HuH-7 (cell line): ENCODE results near the gene PDCD11.
"Not testable (repeated sequence)": the region's sequence is repeated elsewhere in the genome, so short reads cannot be mapped to it uniquely, and the experiment has no call there.

Experiments used
- DNase-seq: peaks from one replicate; pipeline ENCODE4 v3.0.0; 2011; ENCODE audit warnings: low spot score

The PDCD11 gene

DNA sequence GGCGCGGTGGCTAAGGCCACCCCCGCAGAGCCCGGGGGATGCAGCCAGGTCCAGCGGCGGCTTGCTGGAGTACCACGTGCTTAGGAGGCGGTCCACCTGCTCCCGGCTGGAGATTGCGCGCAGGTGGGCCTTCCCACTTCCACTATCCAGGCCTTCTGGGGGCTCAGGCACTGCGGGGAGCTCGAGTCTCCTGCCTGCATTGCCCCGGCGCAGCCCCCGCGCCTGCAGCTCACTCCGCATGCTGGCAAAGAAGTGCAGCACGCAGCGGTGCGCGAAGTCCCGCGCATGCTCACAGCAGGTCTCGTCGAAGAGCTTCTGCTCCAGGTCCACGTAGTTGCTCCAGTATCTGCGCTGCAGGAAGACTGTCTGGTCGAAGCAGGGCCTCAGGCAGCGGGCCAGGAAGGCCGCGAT is 76.8 kb downstream of the PDCD11 start:
- no peak for DNase-seq

DNA sequence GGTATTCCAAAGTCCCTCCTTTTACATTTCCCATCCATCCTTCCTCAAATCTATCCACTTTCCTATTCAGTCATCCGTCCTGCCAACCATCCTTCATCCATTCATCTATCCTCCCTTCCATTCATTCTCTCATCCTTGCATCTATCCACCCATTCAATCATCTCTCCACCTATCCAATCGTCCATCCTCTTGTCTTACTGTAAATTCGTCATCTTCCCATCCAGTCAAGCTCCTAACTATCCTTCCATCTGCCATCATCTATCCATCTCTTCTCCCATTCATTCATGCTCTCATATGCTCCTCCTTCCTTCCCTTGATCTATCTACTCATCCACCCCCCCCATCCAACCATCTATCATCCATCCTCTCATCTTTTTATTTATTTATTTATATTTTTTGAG is 77.7 kb downstream of the PDCD11 start:
- no peak for DNase-seq

DNA sequence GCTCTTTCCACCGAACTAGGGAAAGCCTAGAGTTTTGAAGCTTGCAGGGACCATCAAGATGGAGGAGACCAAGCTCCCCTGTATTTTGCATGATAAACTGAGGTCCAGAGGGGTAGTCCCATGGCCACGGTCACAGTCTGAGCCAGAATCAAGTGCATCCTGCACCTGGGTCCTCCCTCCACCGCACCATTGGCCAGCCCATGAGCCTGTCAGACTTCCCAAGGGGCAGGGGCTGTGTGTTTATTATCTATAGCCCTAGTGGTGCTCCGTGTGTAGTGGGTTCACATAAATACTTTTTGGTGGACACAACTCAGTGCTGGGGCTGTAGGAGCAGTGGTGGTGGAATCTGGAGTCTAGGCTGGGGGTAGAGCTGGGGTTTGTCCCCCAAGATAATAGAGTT is 79.0 kb downstream of the PDCD11 start:
- DNase-seq, result no peak

DNA sequence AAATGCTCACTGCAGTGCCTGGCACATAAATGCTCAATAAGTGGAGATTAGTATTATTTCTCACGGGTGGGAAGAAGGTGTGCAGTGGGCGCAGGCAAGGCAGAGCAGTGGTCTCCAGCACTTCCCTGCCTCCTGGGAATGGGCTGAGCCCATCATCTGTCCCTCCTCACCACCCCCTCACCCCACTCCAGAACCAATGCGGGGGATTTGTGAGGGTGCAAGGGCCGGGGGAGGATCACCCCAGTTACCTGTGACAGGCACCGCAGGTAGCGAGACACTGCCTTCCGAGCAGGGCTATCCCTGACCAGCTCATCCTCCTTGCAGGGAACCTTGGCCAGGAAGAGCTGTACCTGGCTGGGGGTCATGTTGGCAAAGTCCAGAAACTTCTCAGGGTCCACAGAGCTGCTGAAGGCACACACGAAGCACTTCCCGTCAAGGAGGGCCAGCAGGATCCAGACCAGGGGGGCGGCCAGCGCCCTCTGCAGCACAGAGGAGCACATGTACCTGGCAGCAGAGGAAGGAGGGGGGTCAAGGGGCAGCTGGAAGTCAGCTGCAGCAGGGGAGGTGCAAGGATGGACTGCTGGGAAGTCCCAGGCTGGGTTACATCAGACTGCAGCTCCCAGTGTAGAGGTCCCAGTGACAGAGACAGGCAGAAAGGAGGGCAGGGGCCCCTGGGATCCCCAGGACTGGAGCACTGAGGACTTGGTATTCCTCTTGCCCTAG is 79.8 kb downstream of the PDCD11 start:
- peak; percentile 84 for DNase-seq

DNA sequence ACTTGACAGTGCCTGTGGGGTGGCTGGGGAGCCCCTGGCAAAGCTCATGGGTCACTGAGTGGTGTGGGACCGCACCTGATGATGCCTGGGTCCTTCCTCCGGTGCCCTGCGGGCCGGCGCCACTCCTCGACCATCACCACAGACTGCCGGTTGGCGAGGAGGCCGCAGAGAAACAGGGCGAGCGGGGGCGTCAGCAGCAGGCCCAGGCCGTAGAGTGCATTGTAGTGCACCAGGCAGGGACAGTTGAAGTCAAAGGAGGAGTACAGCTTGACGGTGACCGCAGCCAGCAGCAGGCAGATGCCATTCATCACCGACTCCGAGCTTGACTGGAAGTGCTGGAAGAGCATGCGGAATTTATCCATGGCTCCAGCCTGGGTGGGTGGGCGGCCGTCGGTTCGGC is 82.2 kb downstream of the PDCD11 start:
- DNase-seq, result no peak

DNA sequence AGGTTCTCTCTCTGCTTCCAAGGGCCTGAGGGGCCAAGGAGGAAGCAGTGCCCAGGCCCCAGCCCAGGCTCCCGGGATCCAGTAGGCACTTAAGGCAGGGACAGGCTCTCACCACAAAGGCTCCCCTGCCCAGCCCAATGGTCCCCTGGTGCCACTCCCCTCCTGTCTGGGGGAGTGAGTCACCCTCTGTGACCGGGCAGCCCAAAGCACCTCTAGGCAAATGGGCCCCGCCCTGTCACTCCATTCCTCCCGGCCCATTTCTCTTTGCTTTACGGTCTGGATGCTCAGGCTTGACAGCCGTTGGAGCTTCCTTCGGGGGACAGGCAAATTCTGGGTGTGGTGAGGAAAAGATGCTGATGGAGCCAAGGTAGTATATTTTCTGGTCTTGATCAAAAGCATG is 82.7 kb downstream of the PDCD11 start, which contains the start of gene CALHM3:
Gene CALHM3 (minus strand): TSS at position 106 of the 400 bp plus-strand sequence. CDS start 208 bp downstream, outside the sequence.
- no peak for DNase-seq

DNA sequence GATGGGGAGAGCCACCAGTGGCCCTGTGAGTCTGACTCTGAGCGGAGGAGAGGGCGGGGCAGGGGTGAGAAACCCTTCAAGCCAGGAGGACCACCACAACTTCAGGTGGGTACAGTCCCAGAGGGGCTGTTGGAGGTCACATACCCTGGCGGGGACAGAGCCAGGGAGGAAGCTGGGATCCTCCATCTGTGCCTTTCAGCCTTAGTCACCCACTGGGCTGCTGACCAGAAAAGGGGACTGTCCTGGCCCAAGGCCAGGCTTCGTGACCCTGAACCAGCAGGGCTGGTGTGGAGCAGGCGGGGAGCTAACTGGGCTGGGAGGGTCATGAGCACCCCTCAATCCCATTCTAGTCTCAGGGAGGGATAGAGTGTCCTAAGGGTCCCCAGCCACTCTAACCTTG is 84.1 kb downstream of the PDCD11 start:
- DNase-seq, result no peak

DNA sequence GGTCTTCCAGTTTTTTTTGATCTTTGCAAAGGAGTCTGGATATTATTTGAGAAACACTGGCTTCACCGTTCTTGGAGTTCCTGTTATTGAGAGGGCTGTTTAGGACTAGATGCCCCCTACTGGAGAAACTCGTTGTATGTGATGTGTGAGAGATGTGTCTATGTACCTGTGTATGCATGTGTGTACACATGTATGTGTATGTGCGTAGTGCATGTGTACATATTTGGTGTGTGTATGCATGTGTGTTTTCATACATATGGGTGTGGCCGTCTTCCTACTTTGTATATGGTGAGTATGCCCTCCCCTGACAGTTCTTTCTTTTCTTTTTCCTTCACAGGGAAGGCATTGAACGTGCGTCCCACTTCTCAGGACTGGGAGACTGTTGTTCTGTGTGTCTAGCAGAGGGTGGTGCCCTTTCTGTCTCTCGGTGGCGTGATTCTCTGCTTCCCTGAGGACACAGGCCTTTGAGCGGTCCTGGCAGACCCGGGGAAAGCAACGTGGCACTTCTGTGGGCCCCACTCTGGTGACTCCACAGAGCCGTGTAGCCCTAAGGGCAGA is 85.6 kb downstream of the PDCD11 start:
- peak; percentile 90 for DNase-seq

DNA sequence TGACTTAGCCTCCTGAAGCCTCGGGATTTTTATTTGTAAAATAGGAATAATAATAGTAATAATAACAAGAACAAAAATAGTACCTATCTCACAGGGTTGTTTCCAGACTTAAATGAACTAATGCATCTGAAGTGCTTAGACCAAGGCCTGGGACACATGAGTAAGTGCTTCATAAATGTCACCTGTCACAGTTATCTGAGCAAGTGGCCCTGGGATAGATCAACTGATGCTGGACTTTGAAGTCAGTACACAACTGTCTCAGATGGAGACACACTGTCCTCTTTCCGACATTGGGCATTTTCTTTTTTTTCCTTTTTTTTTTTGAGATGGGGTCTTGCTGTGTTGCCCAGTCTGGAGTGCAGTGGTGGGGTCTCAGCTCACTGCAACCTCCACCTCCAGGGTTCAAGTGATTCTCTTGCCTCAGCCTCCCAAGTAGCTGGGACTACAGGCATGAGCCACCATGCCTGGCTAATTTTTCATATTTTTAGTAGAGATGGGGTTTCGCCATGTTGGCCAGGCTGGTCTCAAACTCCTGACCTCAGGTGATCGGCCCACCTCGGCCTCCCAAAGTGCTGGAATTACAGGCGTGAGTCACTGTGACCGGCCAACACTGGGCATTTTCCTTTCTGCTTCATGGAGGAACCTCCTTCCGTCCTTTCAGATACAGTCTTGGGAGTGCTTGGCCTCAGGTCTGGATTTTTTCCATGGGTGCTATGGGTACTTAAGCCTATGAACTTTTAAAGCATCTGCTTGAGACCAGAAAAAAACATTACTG is 90.4 kb downstream of the PDCD11 start:
- not testable (repeated sequence) for DNase-seq

DNA sequence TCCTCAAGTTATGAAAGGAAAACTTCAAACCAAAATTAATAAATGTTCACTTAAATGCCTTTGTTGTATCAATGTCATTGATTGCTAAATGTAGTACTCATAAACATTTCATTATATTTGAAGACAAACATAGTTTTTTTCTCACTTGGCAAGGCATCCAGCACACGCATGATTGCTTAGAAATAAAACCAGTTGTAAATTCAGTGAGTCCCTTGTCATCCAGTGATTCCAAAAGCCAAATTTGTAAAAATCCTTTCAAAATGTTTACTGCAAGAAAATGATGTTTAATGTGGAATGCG is 90.9 kb downstream of the PDCD11 start:
- DNase-seq, result no peak

DNA sequence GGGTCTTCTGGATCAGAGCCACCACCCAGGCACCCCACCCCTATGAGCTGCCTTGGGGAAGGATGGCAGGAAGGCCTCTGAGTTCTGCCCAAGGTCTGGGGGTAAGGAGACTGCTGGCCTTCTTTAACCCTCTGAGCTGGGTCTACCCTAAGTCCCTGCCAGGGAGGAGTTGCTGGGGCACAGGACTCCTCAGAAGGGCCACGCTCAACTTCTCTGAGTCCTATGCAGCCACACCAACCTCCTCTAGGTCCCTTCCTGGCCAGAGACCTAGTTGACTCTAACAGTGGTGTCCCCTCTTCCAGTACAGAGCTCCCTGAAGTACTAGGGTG is 94.5 kb downstream of the PDCD11 start:
- no peak for DNase-seq

DNA sequence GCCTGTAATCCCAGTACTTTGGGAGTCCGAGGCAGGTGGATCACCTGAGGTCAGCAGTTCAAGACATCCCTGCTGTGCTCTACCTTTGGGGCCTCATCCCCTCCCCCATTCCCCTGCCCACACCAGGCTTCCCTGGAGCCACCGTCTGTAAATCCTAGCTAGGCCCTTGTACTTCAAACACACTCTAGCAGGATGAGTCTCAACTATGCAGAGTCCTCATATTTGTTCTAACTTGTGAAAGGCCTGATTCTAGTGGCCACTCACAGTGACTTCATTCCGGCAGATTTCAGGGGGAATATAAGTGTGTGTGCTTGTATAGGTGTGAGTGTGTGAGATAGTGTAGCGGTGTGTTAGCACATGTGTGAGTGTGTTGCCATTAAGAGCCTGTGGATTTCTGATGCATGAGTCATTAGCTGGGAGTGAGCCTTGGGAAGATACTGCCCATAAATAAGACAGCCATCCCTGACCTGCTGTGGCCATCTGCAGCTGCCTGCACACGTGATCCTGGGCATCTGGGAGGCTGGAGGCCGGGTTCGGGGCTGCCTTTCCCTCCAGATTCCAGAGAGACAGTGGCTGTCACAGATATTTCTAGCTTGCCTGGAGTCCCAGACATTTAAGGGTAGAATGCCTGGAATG is 95.4 kb downstream of the PDCD11 start:
- DNase-seq, result no peak

DNA sequence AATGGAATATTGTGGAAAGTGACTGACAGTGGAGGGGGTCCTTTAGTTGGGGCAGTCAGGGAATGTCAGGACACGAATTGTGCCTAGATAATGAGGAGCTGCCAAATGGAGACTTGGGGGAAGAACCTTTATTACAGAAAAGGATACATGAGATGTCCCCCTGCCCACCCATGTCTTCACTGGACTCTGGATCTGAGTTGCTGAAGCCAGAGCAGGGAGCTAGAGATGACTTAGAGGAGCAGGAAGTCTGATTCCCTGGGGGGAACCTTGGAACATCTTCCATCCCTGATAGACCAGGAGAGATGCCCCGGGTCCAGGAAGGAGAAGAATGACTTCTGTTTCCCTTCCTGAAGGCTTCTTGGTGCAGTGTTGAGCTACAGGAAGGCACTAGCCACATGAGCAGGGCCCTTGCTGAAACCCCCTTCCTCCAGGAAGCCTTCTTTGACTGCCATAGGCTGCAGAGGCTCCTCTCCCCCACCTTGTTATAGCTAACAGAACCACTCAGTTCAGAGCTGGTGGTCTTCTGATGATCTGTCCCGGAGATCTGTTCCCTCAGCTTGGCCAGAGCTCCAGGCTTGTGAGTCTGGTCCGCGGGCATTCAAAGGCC is 96.3 kb downstream of the PDCD11 start:
- no peak for DNase-seq

DNA sequence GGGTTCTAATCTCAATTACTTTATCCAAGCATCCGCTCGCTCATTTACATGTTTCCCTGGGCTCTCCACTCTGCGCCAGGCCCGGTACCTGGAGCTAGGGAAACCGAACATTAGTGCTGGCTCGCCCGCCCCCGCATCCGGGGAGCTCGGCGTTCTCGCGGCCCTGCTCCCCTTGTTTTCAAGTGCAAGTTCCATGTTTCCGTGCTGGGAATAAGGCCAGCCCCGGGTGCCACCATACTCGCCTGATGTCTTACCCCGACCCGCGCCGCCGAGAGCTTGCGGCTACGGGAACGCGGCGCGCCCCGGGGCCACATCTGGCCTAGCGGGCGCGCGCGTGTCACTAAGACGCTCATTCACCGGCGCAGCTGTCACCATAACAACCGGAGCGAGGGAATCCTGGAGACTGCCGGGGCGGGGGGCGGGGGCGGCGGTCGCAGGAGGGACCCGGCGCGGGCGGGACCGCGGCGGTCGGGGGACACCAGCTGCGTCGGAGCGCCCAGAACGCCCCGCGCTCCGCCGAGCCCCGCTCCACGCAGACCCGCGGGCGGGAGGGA is 97.0 kb downstream of the PDCD11 start, which contains the start of gene NEURL1:
Gene NEURL1 (plus strand): TSS at position 344 of the 554 bp plus-strand sequence. CDS start 683 bp downstream, outside the sequence.
- no peak for DNase-seq

DNA sequence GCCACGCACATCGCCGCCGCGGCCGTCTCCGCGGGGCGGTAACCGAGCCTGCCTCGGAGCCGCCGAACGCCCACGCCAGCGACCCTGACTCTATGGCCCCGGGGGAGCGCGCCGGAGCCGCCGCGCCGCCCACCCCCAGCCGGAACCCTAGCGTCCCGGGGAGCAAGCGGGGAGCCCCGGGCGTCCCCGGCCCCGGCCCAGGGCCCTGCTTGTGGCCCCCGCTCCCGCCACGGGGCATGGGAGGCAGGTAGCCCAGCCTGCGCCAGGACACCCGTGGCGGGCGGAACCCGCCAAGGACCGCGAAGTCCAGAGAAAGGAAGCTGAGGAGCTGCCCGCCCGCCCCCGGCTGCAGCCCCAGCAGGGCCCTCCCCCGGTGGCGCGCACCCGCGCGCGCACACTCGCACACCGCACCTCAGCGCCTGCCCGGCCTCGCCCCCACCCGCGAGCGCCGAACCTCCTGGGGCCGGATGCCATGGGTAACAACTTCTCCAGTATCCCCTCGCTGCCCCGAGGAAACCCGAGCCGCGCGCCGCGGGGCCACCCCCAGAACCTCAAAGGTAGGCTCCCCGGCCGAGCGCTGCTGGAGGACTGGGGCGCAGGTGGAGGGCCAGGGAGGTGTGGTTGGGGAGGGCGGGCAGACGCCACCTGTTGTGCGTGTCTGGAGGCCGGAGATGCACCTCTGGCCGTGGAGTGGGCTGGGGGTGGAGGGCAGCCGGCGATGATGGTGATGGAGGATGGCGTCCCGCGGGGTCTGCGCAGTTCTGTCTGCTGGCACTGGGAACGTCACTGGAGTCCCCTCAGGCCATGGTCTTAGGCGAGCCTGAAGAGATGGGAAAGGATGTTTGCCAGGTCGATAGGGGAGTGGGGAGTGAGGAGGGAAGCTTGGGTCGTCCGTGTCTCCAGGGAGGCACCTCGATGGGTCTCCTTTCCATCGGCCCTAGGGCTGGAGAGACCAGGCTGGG is 97.8 kb downstream of the PDCD11 start:
- DNase-seq, result no peak

DNA sequence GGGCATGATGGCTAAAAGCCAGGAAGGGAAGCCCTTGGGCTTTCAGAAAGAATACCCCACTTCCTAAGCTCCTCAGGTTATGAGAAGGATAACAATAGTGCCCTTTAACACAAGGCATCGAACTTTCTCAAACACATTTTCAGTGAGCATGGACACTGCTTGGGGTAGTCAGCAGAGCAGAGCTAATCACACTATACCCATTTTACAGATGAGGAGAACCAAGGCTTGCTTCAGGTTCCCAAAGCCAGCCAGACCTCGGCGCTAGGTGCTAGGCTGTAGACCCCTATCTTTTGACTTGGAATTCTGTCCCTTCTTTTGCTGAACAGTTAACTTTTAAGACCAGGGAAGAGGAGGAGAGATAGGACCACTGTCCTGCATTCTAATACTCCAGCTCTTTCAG is 98.9 kb downstream of the PDCD11 start:
- no peak for DNase-seq
